ENCODE data around the gene TMEM108.

The TMEM108 gene

GRCh38 chr3:133117342-133117741 lies 79.2 kb downstream of the TMEM108 start:
- no peak for DNase-seq (ENCODE audit: low read depth)

- DNase-seq (ENCODE audit: low read depth), result no peak
These were observed 81.0 kb downstream of the TMEM108 start for GRCh38 chr3:133119176-133119575.

GRCh38 chr3:133121450-133121849 lies 83.3 kb downstream of the TMEM108 start:
- no peak for DNase-seq (ENCODE audit: low read depth)

GRCh38 chr3:133123636-133124035 lies 85.4 kb downstream of the TMEM108 start:
- DNase-seq (ENCODE audit: low read depth), result no peak

- no peak for DNase-seq (ENCODE audit: low read depth)
These were observed 86.3 kb downstream of the TMEM108 start for GRCh38 chr3:133124511-133124910.

- no peak for DNase-seq (ENCODE audit: low read depth)
These were observed 87.0 kb downstream of the TMEM108 start for GRCh38 chr3:133125171-133125570.

- DNase-seq (ENCODE audit: low read depth), result no peak
These were observed 87.6 kb downstream of the TMEM108 start for GRCh38 chr3:133125802-133126201.

GRCh38 chr3:133127381-133127780 lies 89.2 kb downstream of the TMEM108 start:
- no peak for DNase-seq (ENCODE audit: low read depth)

GRCh38 chr3:133130168-133130567 lies 92.0 kb downstream of the TMEM108 start:
- no peak for DNase-seq (ENCODE audit: low read depth)

GRCh38 chr3:133135306-133135705 lies 97.1 kb downstream of the TMEM108 start:
- no peak for DNase-seq (ENCODE audit: low read depth)

- no peak for DNase-seq (ENCODE audit: low read depth)
These were observed 98.2 kb downstream of the TMEM108 start for GRCh38 chr3:133136114-133137041.

- no peak for DNase-seq (ENCODE audit: low read depth)
These were observed 99.1 kb downstream of the TMEM108 start for GRCh38 chr3:133137042-133137996.

- no peak for DNase-seq (ENCODE audit: low read depth)
These were observed 99.8 kb downstream of the TMEM108 start for GRCh38 chr3:133138017-133138416.

- no peak for DNase-seq (ENCODE audit: low read depth)
These were observed 113.9 kb downstream of the TMEM108 start for GRCh38 chr3:133152056-133152455.

GRCh38 chr3:133152681-133153220 lies 114.6 kb downstream of the TMEM108 start:
- DNase-seq (ENCODE audit: low read depth), result no peak

GRCh38 chr3:133153382-133153781 lies 115.2 kb downstream of the TMEM108 start:
- DNase-seq (ENCODE audit: low read depth), result no peak

- DNase-seq (ENCODE audit: low read depth), result no peak
These were observed 119.5 kb downstream of the TMEM108 start for GRCh38 chr3:133157716-133158115.

GRCh38 chr3:133158686-133159085 lies 120.5 kb downstream of the TMEM108 start:
- no peak for DNase-seq (ENCODE audit: low read depth)

- no peak for DNase-seq (ENCODE audit: low read depth)
These were observed 121.6 kb downstream of the TMEM108 start for GRCh38 chr3:133159498-133160475.

- no peak for DNase-seq (ENCODE audit: low read depth)
These were observed 123.5 kb downstream of the TMEM108 start for GRCh38 chr3:133161656-133162055.

GRCh38 chr3:133162265-133162664 lies 124.1 kb downstream of the TMEM108 start:
- no peak for DNase-seq (ENCODE audit: low read depth)

Data from T follicular helper cell (primary cell).